ENCODE results near the gene DUS1L.

The DUS1L gene

DNA sequence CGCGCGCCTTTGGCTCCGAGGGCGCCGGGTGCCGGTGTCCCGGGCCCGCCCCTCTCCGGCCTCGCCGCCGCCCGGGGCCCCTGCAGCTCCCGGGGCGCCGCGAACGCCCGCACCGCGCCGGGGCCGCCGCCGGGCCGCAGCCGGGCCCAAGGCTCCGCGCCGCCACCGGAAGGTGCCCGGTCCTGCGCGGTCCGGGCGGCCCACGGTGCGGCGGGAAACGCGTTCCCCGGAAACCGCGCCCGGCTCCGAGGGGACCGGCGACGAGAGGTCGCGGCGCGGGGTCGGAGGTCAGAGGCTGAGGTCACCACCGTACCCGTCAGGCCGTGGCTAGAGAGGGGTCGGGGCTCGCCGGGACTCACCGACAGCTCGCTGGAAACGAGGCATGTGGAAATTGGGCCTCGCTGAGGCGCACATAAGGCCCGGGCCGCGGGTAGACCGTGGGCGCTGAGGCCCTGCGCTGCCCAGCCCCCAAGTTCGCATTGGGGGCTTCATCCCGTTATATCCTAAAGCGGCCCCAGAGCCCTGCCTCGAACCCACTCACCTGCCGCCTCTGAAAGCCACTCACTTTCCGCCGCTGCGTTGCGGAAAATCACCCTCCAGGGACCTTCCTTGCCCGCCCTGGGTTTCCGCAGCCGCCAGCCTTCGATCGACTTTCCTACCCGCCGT lies at the start of gene DUS1L:
DUS1L (minus strand) TSS at position 167 of the 666 bp plus-strand sequence. CDS start 745 bp downstream, outside the sequence.
- DNase-seq (ENCODE audit: low read depth, low spot score) = no peak

DNA sequence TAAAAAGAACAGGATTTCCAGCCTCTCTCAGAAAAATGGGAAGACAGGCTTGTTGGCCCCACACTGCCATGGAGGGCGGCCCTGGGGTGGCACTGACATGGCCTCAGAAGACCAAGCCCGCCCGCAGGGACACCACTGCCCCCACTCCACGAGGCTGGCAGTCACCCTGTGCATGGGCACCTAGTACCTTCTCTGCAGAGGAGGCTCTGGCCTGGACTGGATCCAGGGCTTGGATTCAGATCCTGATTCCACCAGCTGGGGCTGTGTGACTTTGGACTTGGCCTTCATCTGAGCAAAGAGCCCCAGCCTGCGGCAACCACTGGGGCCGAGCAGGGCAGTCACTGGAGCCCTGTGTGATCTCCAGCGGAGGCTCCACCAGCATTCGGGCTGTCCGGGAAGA lies 49.3 kb upstream of the DUS1L start:
- DNase-seq (ENCODE audit: low read depth, low spot score) = no peak

DNA sequence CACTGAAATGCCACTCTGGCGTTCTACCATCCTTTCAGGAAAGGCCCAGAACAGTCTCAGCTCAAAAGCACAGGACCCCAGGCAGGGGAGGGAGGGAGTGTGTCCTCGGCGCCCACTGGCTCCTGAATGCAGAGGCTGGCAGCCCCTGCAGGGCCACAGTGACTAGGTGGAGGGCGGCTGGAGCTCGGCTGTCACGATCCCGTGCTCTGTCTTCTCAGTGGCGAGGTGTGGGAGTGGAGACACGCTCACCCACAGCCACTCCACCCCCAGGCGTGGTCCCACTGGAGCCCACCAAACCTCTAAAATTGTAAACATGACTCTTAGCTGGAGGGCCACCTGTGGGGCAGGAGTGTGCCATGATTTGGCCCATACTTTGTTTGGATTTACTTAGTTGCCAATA lies 48.8 kb upstream of the DUS1L start:
- no peak for DNase-seq (ENCODE audit: low read depth, low spot score)

DNA sequence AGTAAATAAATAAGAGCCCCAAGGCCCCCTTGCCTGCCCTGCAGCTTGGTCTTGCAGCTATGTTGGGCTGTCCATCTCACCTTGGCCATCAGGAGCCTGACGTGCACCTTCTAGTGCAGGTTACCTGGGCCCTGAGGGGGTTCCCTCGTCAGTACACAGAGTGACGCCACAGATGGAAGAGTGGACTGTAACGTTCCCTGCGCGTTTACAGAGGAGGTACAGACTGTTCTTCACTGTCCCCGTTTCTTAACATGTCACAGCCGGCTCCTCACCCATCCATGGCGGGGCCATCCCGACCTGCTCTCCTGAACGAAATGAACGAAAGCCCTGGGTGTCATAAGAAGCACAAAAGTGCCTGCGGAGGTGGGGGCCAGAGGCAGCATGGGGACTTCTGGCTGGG lies 48.3 kb upstream of the DUS1L start:
- DNase-seq (ENCODE audit: low read depth, low spot score) = no peak

DNA sequence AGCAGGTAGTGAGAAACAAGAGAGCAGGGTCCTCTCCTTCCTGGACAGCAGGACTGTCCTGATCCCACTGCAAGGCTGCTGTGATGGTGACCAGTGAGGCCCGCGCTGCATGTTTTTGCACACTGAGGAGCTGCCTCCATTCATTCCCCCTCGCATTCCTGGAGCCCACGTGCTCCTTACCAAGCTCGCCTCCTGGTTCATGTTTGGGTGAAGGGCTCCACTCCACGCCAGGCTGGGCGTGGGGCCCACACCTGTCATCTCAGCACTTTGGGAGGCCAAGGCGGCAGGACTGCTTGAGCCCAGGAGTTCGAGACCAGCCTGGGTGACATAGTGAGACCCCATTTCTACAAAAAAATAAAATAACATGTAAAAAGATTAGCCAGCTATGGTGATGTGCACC lies 47.8 kb upstream of the DUS1L start:
- DNase-seq (ENCODE audit: low read depth, low spot score) = no peak

DNA sequence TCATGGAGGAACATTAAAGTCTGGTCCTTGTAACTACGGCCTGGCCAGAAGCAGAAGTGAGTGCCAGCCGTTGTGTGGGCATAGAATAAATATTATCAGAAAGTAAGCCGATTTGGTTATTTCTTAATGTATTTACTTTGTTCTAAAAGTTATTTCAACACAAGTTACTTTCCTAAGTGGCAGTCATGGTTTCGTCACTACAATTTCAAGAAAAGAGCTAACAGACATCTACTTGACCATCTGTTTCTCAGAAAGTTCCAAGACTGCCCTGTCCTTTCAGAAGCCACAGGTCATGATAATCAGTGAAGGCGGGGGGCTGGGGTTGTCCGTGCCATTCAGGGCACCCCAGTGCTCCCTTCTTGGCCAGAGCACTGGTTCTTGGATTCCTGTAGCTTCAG lies 47.3 kb upstream of the DUS1L start:
- DNase-seq (ENCODE audit: low read depth, low spot score) = no peak

DNA sequence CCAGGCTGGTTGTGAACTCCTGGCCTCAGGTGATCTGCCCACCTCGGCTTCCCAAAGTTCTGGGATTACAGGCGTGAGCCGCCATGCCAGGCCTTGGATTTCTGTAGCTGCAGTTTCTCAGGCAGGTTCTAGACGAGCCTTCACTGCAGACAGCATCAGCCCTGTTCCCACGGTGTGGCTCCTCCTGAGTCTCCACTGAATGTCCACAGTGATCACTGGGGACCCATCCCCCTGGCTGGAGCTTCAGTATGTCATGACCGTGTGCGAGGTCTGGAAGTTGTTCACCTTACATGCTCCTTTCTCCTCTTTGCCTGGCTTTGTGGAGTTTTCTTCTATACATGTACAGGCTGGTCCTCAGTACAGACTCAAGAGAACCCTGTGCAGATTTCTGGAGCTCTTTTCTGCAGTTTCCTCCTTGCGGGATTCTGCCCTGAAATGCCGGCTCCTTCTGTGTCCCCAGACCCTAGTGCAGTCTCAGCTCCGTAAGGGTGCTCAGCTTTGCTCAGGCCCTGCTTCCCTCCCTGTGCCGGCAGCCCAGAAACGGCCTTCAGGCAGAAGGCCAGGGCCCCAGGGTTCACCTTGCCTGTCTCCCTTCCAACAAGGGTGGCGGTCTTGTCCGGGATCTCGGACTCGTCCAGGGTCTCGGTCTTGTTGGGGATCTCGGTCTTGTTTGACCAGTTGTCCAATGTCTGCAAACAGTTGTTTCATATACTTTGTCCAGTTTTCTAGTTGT lies 46.7 kb upstream of the DUS1L start:
- no peak for DNase-seq (ENCODE audit: low read depth, low spot score)

DNA sequence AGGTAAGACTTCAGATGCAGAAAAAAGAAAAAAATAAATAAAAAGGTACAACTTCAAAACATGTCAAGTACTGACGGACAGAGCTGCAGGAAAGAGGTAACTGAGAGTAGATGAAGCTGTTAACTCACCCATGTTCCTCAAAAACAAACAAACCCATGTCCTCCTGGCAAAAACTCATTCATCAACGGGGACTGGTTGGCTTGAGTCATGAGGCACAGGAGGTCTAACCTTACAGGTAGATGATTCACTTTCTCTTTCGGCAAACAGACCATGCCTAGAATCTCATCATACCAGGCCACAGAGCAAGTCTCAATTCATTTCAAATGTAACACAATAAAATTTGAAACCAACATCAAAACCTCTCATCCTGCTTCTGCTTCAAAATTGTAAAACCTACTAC lies 44.7 kb upstream of the DUS1L start:
- DNase-seq (ENCODE audit: low read depth, low spot score) = no peak

DNA sequence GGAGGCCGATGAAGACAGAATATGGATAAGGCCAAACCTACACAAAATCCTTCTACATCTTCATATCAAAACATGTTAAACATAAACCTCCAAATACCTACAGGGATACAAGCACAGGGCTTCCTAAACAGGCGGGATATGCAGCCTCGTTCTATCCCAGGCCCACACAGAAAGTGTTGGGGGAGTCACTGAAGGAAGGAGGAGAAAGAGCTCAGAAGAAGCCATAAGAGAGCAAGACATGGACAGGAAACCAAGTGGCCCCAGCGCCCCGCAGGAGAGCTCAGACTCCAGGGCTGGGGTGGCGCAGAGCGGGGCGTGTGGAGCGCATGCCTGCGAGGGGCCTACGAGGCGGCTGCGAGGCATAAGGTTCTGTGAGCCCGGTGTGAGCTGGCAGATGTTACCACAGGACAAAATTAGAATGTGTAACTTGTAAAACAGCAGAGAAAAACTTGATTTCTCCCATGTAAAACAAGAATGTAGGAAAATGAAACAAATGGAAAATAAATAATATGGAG lies 43.4 kb upstream of the DUS1L start:
- DNase-seq (ENCODE audit: low read depth, low spot score) = no peak

DNA sequence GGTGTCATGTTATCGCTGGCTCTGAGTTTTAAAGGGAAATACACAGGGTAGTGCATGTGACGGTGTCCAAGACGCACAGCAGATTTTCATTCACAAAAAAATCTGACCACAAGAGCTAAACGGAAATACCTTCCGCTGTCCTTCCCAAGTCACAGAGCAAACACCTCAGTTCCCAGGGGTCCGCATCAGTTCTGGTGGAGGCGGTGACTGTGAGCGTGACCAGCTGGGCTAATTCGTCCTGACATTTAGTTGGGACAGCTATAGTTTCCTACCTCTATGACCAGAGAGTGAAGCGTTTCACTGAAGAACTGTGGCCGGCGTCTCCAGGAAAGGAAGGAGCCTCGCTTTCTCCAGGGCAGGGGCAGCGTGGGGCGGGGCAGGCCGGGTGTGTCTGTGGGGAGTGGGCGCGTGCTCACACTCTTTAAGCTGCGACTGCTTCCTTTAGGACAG lies 42.9 kb upstream of the DUS1L start:
- no peak for DNase-seq (ENCODE audit: low read depth, low spot score)

DNA sequence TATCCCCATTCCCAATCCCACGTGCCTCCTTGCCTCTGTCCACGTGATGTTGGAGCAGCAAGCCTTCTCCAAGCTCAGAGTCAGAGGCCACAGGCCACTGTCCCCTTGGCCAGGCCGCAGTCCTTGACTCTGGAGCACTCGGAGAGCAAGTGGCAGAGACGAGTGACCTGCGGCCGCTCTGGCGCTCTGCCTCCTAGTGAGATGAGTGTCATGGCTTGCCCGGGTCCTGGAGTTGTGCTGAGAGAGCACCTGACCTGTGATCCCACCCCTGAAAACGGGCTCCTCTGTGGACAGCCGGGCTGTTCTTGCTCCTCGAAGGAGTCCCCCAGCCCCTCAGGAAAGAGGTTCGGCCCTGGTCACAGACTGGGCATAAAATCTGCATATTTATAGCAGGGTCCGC lies 42.4 kb upstream of the DUS1L start:
- DNase-seq (ENCODE audit: low read depth, low spot score) = no peak

DNA sequence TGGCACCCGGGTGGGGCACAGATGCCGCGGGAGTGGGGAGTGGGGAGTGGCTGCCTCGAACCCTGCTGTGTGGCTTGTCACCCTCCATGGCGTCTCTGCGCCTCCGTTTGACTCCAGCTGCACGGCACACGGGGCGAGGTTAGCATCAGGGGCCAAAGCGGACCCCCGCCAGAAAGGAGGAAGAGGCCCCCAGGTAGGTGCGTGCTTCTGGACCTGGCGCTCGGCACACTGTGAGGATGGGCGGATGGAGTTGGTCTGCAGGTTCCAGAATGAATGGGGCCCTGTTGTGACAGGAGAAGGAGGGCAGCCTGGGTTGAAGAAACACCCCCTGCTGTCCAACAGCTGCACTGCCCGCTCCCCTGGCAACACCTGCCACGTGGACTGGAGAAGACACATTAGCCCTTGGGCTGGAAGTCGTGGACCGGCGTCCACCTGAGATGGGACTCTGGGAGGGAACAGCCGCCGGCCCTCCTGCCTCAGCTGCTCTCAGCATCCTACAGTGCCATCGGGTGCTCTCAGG lies 41.8 kb upstream of the DUS1L start:
- DNase-seq (ENCODE audit: low read depth, low spot score) = no peak

DNA sequence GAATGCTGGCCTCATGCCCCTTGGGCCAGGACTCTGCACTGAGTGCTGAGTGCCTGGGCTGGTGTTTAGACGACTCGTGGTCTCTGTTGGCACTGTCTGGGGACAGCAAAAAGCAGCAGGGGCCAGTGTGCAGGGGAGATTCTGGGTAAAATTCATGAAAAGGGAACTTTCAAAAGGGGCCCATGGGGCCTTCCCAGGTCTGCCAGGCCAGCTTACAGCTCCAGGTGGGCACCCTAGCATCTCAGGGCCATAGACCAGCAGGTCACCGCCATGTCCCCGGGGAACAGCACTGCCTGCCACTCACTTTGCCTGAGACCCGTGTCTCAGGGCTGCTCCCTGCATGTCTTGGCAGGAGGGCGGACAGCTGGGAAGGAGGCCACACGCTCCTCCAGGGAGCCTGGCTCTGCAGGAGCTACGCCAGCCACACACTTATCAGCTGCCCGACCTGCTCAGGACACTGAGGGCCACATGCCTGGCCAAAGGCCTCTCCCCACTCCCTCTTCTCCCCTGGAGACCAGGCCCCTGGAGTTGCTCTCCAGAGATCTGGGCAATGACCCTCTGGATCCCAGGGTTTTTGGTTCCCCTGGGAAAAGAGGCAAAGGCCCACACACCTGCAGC lies 41.2 kb upstream of the DUS1L start:
- no peak for DNase-seq (ENCODE audit: low read depth, low spot score)

DNA sequence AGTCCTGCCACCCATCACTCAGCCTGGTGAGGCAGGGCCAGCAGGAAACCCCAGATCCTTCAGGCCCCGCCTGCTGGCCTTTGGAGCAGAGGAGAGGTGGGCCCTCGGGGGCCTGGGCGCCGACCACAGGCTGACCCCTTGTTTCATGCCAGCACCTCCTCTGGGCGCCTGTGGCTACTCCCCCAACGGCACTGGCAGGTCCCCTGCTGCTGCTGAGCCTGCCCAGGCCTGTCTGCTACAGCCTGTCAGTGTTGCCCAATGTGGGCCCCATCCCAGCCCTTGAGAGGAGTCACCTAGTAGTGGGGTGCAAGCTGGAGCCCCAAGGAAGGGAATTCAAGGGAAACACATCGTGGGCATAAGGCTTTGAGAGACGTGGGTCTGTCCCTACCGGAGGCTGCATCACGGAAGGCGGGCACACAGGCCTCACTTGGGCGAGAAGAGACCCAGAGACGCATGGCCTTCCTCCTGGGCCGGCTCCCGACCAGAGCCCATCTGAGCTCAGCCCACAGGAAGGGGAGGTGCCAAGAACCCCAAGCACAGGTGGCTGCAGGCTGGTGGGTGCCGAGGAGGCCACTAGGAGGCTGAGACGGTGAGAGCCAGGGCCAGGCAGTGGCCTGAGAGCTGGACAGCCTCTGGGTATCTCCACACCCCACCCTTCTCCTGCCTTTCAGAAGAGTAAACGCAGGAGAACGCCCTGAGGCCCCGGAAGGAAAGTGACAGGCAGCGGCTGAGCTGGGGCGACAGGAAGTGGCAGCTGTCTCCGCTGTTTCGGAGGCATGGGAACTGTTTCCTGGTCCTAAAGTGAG lies 40.5 kb upstream of the DUS1L start:
- no peak for DNase-seq (ENCODE audit: low read depth, low spot score)

DNA sequence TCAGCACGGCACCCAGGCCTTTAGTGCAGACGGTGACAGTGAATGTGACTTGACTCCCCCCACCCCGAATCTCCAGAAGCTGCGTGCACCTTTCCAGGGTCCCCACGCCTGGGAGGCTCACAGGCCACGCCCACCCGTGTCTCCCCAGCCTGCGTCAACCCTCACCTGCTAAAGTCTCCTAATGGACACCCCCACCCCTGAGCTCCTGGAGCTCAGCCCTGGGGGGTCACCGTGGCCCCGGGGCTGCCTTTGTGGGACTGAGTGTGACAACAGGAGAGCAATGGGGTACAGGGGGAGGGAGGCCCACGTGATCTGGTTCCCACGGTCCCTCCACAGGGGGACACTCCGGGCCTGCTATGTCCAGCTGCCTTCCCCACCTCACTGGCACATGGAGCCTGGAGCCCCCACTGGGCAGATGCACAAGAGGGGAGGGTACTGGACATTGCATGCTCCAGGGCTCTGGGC lies 39.8 kb upstream of the DUS1L start:
- DNase-seq (ENCODE audit: low read depth, low spot score) = no peak

DNA sequence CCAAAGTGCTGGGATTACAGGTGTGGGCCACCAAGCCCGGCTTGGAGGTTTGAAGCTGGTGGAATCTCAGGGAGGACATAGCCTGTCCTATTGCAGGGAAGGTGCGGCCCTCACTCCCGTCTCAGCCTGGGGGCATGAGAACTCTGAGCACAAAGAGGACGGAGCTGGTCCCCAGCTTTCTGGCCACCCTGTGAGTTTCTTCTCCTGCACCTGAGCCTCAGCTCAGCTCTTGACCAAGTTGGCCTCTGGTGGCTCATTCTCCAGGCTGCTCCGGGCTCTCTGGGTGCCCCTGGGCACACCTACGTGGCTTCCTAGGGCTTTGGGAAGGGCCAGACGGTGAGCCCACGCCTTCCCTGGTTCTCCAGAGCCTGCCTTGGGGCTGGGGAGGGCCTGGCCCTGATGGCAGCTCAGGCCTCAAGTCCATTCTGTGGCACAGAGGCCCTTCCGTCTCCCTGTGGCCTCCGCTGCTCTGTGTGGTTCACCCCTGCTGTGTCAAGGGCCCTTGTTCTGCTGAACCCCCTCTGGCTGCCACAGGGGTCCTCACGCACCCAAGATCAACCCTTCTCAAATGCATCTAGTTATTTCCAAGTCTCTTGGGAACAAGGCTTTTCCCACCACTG lies 39.3 kb upstream of the DUS1L start:
- no peak for DNase-seq (ENCODE audit: low read depth, low spot score)

DNA sequence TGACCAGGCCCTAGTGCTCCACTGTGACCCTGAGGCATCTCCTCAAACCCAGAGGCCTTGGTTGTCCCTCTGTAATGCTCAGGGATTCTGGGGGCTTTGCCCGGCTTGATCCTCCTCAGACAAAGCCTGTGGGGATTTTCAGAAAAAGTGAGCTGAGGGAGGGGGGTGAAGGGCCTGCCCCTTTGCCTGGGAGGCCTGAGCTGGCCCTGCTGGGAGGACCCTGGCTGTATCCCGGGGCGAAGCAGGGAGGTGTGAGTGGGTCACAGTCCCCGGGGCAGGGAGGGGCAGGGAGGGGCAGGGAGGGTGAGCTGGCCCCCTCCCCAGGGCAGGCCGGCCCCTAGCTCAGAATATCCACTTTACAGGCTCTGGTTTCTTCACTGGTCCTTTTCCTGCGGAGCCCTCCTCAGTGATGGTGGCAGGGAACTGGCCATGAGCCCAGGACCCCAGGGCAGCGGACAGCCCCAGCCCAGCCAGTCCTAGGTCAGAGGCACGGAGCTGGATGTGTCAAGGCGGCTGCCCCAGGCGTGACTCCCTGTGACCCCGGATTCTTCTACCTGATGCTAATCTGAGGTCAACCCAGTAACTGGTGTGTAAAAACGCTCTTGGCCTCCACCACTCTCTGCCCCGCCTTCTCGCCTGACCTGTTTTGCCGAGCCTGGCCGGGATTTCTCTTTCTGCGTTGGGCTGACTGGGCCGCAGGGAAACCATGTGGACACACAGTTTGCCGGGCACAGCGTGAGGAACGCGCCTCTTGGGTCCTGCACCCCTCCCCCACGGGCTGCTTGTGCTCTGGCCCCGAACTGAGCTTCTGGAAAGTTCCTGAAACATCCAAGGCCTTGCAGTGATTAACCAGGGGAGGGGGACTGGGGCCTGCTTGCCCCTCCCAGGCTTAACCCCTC lies 38.2 kb upstream of the DUS1L start:
- DNase-seq (ENCODE audit: low read depth, low spot score) = no peak

DNA sequence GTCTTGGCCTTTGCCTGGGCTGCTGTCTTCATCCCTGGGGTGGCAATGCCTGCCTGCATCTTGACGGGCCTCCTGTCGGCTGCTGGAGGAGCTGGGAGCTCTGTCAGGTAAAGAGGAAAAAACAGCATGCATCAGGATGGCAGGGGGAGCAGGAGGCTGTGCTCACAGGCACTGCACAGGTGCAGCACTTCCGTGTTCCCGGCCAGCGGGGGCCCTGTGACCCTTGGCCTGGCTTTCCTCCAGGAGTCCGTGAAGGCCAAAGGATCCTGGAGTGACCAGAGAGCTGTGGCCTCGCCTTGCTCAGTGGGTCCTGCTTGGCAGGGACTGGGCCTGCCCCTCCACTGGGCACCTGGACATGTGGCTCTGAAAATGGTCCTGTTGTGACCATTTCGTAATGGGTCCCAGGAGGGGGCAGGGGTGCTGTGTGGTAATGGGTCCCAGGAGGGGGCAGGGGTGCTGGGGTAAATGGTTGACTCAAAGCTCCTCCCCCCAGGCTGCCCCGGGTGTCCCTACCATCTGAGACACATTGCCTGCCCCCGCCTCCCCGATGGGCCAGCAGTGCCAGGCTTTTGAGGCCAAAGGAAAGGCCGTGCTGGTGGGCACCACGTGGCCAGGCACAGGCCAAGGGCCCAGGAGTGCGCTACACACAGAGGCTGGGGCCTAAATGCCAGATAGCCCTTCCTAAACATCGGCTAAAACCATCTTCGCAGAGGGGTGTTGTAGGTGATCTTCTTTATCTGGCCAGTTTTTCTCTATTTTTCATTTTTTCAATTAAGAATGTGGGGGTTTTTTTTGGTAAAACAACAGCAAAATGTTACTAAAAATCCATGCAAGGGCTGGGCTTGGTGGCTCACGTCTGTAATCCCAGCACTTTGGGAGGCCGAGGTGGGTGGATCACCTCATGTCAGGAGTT lies 36.4 kb upstream of the DUS1L start:
- no peak for DNase-seq (ENCODE audit: low read depth, low spot score)

DNA sequence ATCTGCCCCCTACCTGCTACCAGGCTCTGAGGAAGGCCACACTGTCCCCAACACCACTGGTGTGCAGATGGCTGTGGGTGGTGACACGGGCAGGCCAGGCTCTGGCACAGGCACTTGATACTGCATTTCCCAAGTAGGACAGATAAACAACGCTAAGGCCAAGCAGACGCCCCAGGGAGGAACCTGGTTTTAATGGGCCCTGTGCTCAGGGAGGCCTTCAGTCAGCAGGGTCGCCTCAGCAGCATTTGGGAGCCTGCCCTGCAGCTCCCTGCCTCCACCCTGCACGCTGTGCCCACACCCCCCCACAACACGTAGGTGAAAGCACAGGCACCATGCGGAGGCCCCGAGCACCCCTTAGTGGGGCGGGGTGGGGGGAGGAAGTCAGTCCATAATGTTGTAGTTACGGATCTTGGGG lies 35.7 kb upstream of the DUS1L start:
- DNase-seq (ENCODE audit: low read depth, low spot score) = no peak

Data from smooth muscle cell of the brain vasculature (primary cell).